Measurements from ENCODE around the gene MORF4L2.

MORF4L2 gene

GRCh38 chrX:103686199-103687072, at the start of gene MORF4L2:
Gene MORF4L2, minus strand, starts transcription at chrX:103686699. Its CDS starts 9,672 bp downstream, at chrX:103677027.
- DNase-seq (ENCODE audit: low read depth in 1 of 2, low spot score in 1 of 2), result peak; percentile 48 to 84

- no peak for DNase-seq (ENCODE audit: low read depth in 1 of 2, low spot score in 1 of 2)
These were observed 47.7 kb upstream of the MORF4L2 start for GRCh38 chrX:103734125-103734760.

GRCh38 chrX:103733017-103733416, 46.5 kb upstream of the MORF4L2 start:
- DNase-seq (ENCODE audit: low read depth in 1 of 2, low spot score in 1 of 2), result no peak

- DNase-seq (ENCODE audit: low read depth in 1 of 2, low spot score in 1 of 2), result no peak
These were observed 44.4 kb upstream of the MORF4L2 start for GRCh38 chrX:103730796-103731493.

GRCh38 chrX:103730147-103730795, 43.8 kb upstream of the MORF4L2 start:
- DNase-seq (ENCODE audit: low read depth in 1 of 2, low spot score in 1 of 2), result no peak

- DNase-seq (ENCODE audit: low read depth in 1 of 2, low spot score in 1 of 2), result no peak
These were observed 42.5 kb upstream of the MORF4L2 start for GRCh38 chrX:103729015-103729414.

- no peak for DNase-seq (ENCODE audit: low read depth in 1 of 2, low spot score in 1 of 2)
These were observed 40.6 kb upstream of the MORF4L2 start for GRCh38 chrX:103727115-103727514.

GRCh38 chrX:103726477-103726876, 40.0 kb upstream of the MORF4L2 start:
- no peak for DNase-seq (ENCODE audit: low read depth in 1 of 2, low spot score in 1 of 2)

GRCh38 chrX:103722505-103722904, 36.0 kb upstream of the MORF4L2 start:
- no peak for DNase-seq (ENCODE audit: low read depth in 1 of 2, low spot score in 1 of 2)

- no peak for DNase-seq (ENCODE audit: low read depth in 1 of 2, low spot score in 1 of 2)
These were observed 31.6 kb upstream of the MORF4L2 start for GRCh38 chrX:103718120-103718519.

GRCh38 chrX:103716962-103717361, 30.5 kb upstream of the MORF4L2 start:
- no peak for DNase-seq (ENCODE audit: low read depth in 1 of 2, low spot score in 1 of 2)

GRCh38 chrX:103710609-103711008, 24.1 kb upstream of the MORF4L2 start, which contains the start of gene TMEM31:
Gene TMEM31, plus strand, starts transcription at chrX:103710909. Its CDS starts 1,350 bp downstream, at chrX:103712259.
- no peak for DNase-seq (ENCODE audit: low read depth in 1 of 2, low spot score in 1 of 2)

- no peak for DNase-seq (ENCODE audit: low read depth in 1 of 2, low spot score in 1 of 2)
These were observed 18.4 kb upstream of the MORF4L2 start for GRCh38 chrX:103704863-103705262.

GRCh38 chrX:103699243-103699642, 12.7 kb upstream of the MORF4L2 start:
- no peak for DNase-seq (ENCODE audit: low read depth in 1 of 2, low spot score in 1 of 2)

GRCh38 chrX:103697687-103698086, 11.2 kb upstream of the MORF4L2 start:
- no peak for DNase-seq (ENCODE audit: low read depth in 1 of 2, low spot score in 1 of 2)

GRCh38 chrX:103691059-103691458, 4.6 kb upstream of the MORF4L2 start:
- no peak for DNase-seq (ENCODE audit: low read depth in 1 of 2, low spot score in 1 of 2)

GRCh38 chrX:103688946-103689345, 2.4 kb upstream of the MORF4L2 start:
- no peak for DNase-seq (ENCODE audit: low read depth in 1 of 2, low spot score in 1 of 2)

GRCh38 chrX:103687696-103688201, 1.2 kb upstream of the MORF4L2 start:
- DNase-seq (ENCODE audit: low read depth in 1 of 2, low spot score in 1 of 2), result peak; percentile 10 to 27

- DNase-seq (ENCODE audit: low read depth in 1 of 2, low spot score in 1 of 2), result peak; percentile 70 to 78
These were observed 685 bp upstream of the MORF4L2 start for GRCh38 chrX:103687073-103687695.

GRCh38 chrX:103685396-103685795, 1.1 kb downstream of the MORF4L2 start:
- no peak for DNase-seq (ENCODE audit: low read depth in 1 of 2, low spot score in 1 of 2)
